NCI-H748 (cell line): Measurements from ENCODE around the gene GPR139.

ENCODE experiments used
- DNase-seq: peaks from one replicate; lab custom pipeline; 2025; ENCODE audit not compliant: unreplicated experiment; lab: John Stamatoyannopoulos, UW

Gene GPR139

GRCh38 chr16:19991614-19992013 lies 82.1 kb downstream of the GPR139 start:
- no peak for DNase-seq

DNA sequence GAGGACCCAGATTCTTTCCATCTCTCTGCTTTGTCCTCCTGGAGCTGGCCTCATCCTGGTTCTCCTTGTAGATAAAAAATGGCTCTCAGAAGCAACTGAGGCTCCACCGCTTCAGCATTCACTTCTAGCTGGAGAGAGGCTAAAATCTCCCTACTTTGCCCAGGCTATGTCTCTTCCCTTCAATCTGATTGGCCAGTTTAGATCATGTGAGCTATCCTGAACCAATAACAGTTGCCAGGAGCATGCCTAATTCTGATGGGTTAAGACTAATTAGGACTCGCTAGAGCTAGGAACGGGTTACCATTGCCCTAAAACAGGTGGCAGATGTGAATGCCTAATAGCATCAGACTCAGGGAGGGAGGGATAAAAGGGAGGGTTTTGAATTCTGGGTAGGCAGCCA lies 89.6 kb downstream of the GPR139 start:
- no peak for DNase-seq
